WERI-Rb-1 (cell line): ENCODE results near the gene KIF17.
A peak's percentile ranks its signal among the peaks of the same experiment; 100 is the strongest.
"Not testable (repeated sequence)": the region's sequence is repeated elsewhere in the genome, so short reads cannot be mapped to it uniquely, and the experiment has no call there.

Experiments used
- DNase-seq: peaks from one replicate; pipeline ENCODE4 v3.0.0-alpha.2; 2020
- H3K27ac ChIP-seq: fragments of 250-450 bp; sonication (Bioruptor Pico); 2 replicates; pipeline ENCODE4 v1.5.1; 2020; ENCODE audit warnings: mild to moderate bottlenecking, moderate library complexity
- H3K27me3 ChIP-seq: fragments of 250-450 bp; sonication (Bioruptor Pico); 2 replicates; pipeline ENCODE4 v1.5.1; 2021; ENCODE audit warnings: mild to moderate bottlenecking, low read depth, moderate library complexity; ENCODE audit not compliant: insufficient read depth, severe bottlenecking
- H3K36me3 ChIP-seq: fragments of 250-450 bp; sonication (Bioruptor Pico); 2 replicates; pipeline ENCODE4 v1.5.1; 2020; ENCODE audit warnings: mild to moderate bottlenecking, moderate library complexity
- H3K4me3 ChIP-seq: 2 replicates; pipeline ENCODE4 v1.5.1; 2011; ENCODE audit warnings: low read depth, mild to moderate bottlenecking, control low read depth, low read length
- H3K9me3 ChIP-seq: fragments of 250-450 bp; sonication (Bioruptor Pico); 2 replicates; pipeline ENCODE4 v1.5.1; 2021; ENCODE audit warnings: mild to moderate bottlenecking, moderate library complexity; ENCODE audit not compliant: severe bottlenecking
- CTCF ChIP-seq: IDR thresholded peaks from 2 replicates; pipeline ENCODE4 v1.5.1; 2011; ENCODE audit warnings: low read depth, mild to moderate bottlenecking, control low read depth, inconsistent platforms, low read length

KIF17 gene

DNA sequence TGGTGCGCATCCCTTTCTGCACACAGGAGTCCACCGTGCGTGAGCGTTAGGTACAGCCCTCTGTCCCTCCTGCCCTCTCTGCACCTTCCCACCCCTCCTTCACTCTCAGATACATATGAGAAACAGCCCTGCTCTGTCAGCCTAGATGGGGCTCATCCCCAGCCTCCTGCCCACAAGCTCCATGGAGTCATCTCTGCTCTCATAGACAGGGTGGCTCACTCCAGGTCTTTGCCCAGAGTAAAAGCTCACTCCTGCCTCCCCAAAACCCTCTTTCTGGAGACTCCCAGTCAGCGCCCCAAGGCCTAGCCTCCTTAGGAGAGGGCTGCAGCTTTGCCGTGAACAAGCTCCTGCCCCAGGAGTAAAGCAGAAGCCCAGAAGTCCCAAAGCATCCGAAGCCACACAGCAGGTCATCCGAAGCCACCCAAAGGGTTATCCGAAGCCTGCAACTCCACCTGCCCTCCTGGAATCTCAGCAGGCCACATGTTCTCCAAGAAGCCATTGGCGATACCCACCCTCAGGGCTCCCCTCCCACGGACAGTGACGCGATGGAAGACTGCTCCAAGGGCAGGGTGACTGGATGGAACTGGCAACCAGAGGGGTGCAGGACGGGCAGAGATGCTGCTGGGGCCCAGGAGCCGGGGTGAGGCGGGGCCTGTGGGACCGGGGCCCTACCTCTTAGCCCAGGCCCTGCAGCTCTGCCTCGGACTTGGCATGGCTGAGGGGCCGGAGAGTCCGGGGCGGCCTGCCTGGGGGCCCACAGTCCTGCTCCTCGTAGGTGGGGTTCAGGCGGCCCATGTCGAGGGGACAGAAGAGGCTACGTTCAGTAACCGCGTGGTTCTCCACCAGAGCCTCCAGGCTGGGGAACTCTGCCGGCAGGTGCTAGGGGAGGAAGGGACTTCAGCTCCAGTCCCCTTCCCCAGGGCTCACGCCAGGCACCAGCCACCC, 3.6 kb upstream of the KIF17 start:
- H3K9me3 ChIP-seq, result no peaks in the 10 kb centered on the region
- H3K4me3 ChIP-seq, result no peak overlapping the region
- no peak for TF ChIP-seq CTCF
- DNase-seq, result no peak
- H3K27me3 ChIP-seq, result no peaks in the 10 kb centered on the region
- H3K27ac ChIP-seq, result no peak overlapping the region
- no peaks in the 10 kb centered on the region for H3K36me3 ChIP-seq

GRCh38 chr1:20720631-20721091, 2.9 kb upstream of the KIF17 start:
- no peak overlapping the region for H3K27ac ChIP-seq
- H3K9me3 ChIP-seq, result no peaks in the 10 kb centered on the region
- H3K36me3 ChIP-seq, result no peaks in the 10 kb centered on the region
- DNase-seq, result no peak
- no peaks in the 10 kb centered on the region for H3K27me3 ChIP-seq
- TF ChIP-seq CTCF, result no peak
- H3K4me3 ChIP-seq, result no peak overlapping the region

GRCh38 chr1:20719871-20720620, 2.2 kb upstream of the KIF17 start:
- Histone ChIP-seq H3K9me3 (no peaks in the 10 kb centered on the region), H3K27ac (no peak overlapping the region), H3K4me3 (no peak overlapping the region), H3K27me3 (no peaks in the 10 kb centered on the region), H3K36me3 (no peaks in the 10 kb centered on the region)
- no peak for TF ChIP-seq CTCF
- no peak for DNase-seq

GRCh38 chr1:20719261-20719660, 1.5 kb upstream of the KIF17 start:
- no peak for DNase-seq
- no peak overlapping the region for H3K4me3 ChIP-seq
- TF ChIP-seq CTCF, result no peak
- H3K36me3 ChIP-seq, result no peaks in the 10 kb centered on the region
- no peaks in the 10 kb centered on the region for H3K9me3 ChIP-seq
- no peaks in the 10 kb centered on the region for H3K27me3 ChIP-seq
- no peak overlapping the region for H3K27ac ChIP-seq

GRCh38 chr1:20718343-20718882, 606 bp upstream of the KIF17 start:
- H3K27me3 ChIP-seq, H3K27ac ChIP-seq, H3K36me3 ChIP-seq, H3K9me3 ChIP-seq, DNase-seq: not testable (repeated sequence)
- peak overlapping the region; percentile 34 for H3K4me3 ChIP-seq

- Histone ChIP-seq H3K9me3 (no peaks in the 10 kb centered on the region), H3K36me3 (no peaks in the 10 kb centered on the region), H3K27me3 (no peaks in the 10 kb centered on the region), H3K4me3 (no peak overlapping the region), H3K27ac (no peak overlapping the region)
- no peak for TF ChIP-seq CTCF
- no peak for DNase-seq
These were observed 1.6 kb downstream of the KIF17 start for GRCh38 chr1:20716232-20716631.
